NT2/D1 (cell line): Measurements from ENCODE around the gene C10orf67.
"Not testable (repeated sequence)": the region's sequence is repeated elsewhere in the genome, so short reads cannot be mapped to it uniquely, and the experiment has no call there.

Source experiments
- DNase-seq: peaks from one replicate; pipeline ENCODE4 v3.0.0-alpha.2; 2011; ENCODE audit warnings: low read depth, low spot score
- H3K27me3 ChIP-seq: 2 replicates; pipeline ENCODE4 v1.6.0; 2011; ENCODE audit warnings: mild to moderate bottlenecking; ENCODE audit not compliant: insufficient read length, insufficient read depth
- H3K36me3 ChIP-seq: 2 replicates; pipeline ENCODE4 v1.6.1; 2011; ENCODE audit warnings: mild to moderate bottlenecking, low read length, mixed read lengths; ENCODE audit not compliant: insufficient read depth, insufficient read length
- H3K4me1 ChIP-seq: 2 replicates; pipeline ENCODE4 v1.5.1; 2011; ENCODE audit not compliant: insufficient read depth, insufficient read length
- H3K4me3 ChIP-seq: 2 replicates; pipeline ENCODE4 v1.5.1; 2011; ENCODE audit warnings: low read depth; ENCODE audit not compliant: insufficient read length
- H3K9ac ChIP-seq: 2 replicates; pipeline ENCODE4 v1.6.0; 2011; ENCODE audit warnings: low read depth; ENCODE audit not compliant: insufficient read length
- H3K9me3 ChIP-seq: 2 replicates; pipeline ENCODE4 v1.5.1; 2011; ENCODE audit warnings: mild to moderate bottlenecking, low read length; ENCODE audit not compliant: insufficient read depth
- SUZ12 ChIP-seq: IDR thresholded peaks from 2 replicates; pipeline ENCODE4 v1.6.1; 2011; ENCODE audit not compliant: insufficient read length, insufficient read depth; ENCODE audit errors: extremely low read depth
- YY1 ChIP-seq: IDR thresholded peaks from 2 replicates; pipeline ENCODE4 v1.6.1; 2011; ENCODE audit not compliant: insufficient read length, insufficient read depth
- ZNF274 ChIP-seq: IDR thresholded peaks from 2 replicates; pipeline ENCODE4 v1.6.1; 2011; ENCODE audit warnings: mild to moderate bottlenecking, low read depth, low read length

The C10orf67 gene

DNA sequence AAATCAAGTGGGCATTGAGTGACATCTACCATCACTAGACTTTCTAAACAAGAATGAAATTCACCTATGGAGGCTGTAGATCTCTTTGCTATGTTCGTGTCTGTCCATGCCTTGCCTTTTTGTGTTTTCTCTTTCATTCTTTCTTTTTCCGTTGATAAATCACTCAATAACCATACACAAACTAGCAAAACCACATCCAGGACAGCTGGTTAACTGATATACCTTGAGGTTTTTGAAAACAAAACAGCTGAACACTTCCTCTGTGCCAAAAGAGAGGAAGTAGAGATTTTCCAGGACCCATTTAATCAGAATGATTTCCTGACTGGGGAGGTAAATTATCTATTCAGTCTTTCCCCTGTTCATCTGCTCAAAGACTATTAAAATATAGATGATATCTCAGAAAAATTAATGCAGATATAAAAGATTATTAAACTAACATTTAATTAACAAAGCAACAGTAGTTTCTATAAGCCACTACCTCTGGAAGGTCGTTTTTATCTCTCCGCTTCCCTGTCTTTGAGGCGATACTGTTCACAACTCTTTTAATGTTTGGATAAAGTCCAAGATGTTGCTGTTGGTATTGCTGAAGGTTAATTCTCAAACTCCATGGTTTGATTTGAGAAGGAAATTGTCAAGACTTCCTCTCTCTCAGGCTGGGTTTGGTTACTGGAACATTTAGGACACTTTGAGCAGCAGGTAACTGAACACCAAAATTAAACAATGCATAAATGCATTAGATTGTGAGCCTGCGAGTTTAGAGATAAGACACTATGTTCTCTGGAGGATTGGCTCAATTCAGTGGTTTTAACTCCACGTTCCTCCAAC lies 24.4 kb upstream of the C10orf67 start:
- Histone ChIP-seq H3K4me1 (no peaks in the 10 kb centered on the region), H3K36me3 (no peaks in the 10 kb centered on the region), H3K4me3 (no peak overlapping the region), H3K27me3 (no peaks in the 10 kb centered on the region), H3K9ac (no peak overlapping the region), H3K9me3 (no peaks in the 10 kb centered on the region)
- TF ChIP-seq YY1 (no peak), ZNF274 (no peak), SUZ12 (no peak)
- no peak for DNase-seq

GRCh38 chr10:23367896-23368595 lies 23.4 kb upstream of the C10orf67 start:
- Histone ChIP-seq H3K36me3 (no peaks in the 10 kb centered on the region), H3K4me3 (no peak overlapping the region)

DNA sequence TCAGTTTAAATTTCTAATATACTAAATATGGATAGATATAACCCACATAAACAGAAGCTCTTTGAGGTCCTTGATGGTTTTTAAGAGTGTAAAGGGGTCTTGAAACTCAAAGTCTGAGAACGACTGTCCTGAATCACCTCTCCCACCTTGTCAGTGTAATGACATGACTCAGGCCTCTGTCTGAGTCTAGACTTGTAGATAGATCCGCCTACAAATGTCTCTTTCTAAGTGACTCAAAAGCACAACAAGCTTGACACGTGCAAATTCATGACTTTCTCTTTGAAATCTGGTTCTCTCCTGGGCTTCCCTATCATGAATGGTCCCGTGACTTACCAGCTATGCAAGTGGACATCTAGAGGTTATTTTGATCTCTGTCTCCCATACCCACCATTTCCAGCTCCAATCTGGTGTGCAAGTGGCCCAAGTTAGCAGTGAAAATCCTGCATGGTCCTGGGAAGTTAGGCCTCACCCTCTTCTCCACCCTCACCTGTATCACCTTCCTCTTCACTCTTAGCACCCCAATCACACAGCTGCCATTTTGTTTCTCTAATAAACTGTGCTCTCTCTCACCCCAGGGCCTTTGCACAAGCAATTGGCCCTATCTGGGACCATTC lies 20.9 kb upstream of the C10orf67 start:
- H3K9ac ChIP-seq, H3K9me3 ChIP-seq, DNase-seq, H3K27me3 ChIP-seq, H3K4me3 ChIP-seq, H3K36me3 ChIP-seq, H3K4me1 ChIP-seq: not testable (repeated sequence)

More at GRCh38 chr10:23367896-23368595, 23.4 kb upstream of the C10orf67 start:
- no peaks in the 10 kb centered on the region for H3K9me3 ChIP-seq
- TF ChIP-seq YY1 = no peak
- no peak for TF ChIP-seq ZNF274
- no peak for TF ChIP-seq SUZ12
- H3K9ac ChIP-seq = no peak overlapping the region
- no peaks in the 10 kb centered on the region for H3K4me1 ChIP-seq
- H3K27me3 ChIP-seq = no peaks in the 10 kb centered on the region
- DNase-seq = no peak

DNA sequence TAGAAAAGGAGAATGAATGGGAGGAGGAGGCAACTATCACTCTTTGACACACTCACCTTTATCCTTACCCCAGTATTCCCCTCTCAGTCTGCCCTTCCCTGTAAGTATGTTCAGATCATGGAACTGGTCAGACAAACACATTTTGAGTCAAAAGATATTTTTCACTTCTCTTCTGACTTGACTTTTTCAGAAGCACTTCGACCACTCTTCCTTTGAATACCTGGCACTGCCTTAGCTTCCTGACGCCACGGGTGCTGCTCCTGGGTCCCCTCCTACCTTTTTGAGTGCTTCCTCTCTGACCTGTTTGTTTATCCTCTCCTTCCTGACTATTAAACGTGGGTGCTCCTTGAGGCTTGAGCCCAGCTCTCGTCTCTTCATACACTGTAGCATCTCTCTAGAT lies 19.8 kb upstream of the C10orf67 start:
- H3K4me1 ChIP-seq = no peaks in the 10 kb centered on the region
- TF ChIP-seq YY1 (no peak), SUZ12 (no peak), ZNF274 (no peak)
- no peaks in the 10 kb centered on the region for H3K9me3 ChIP-seq
- no peaks in the 10 kb centered on the region for H3K27me3 ChIP-seq
- DNase-seq = no peak
- no peak overlapping the region for H3K9ac ChIP-seq
- no peaks in the 10 kb centered on the region for H3K36me3 ChIP-seq
- H3K4me3 ChIP-seq = no peak overlapping the region

DNA sequence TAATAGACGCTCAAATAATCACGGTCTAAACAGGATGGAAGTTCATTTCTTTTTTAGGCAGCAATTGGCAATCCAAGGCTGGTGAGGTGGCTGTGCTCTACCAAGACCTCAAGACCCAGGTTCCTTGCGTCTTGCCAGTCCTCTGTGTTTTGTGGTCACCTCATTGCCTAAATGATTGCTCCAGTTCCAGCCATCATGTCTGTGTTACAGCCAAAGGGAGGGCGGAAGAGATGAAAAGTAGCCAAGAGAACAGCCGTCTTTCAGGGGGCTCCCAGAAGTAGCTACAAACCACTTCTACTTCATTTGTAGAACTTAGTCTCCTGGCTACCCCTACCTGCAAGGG lies 19.2 kb upstream of the C10orf67 start:
- Histone ChIP-seq H3K4me1 (no peaks in the 10 kb centered on the region), H3K9me3 (no peaks in the 10 kb centered on the region), H3K36me3 (no peaks in the 10 kb centered on the region), H3K27me3 (no peaks in the 10 kb centered on the region), H3K9ac (no peak overlapping the region), H3K4me3 (no peak overlapping the region)
- TF ChIP-seq YY1 = no peak
- TF ChIP-seq SUZ12 = no peak
- no peak for TF ChIP-seq ZNF274
- DNase-seq = no peak

DNA sequence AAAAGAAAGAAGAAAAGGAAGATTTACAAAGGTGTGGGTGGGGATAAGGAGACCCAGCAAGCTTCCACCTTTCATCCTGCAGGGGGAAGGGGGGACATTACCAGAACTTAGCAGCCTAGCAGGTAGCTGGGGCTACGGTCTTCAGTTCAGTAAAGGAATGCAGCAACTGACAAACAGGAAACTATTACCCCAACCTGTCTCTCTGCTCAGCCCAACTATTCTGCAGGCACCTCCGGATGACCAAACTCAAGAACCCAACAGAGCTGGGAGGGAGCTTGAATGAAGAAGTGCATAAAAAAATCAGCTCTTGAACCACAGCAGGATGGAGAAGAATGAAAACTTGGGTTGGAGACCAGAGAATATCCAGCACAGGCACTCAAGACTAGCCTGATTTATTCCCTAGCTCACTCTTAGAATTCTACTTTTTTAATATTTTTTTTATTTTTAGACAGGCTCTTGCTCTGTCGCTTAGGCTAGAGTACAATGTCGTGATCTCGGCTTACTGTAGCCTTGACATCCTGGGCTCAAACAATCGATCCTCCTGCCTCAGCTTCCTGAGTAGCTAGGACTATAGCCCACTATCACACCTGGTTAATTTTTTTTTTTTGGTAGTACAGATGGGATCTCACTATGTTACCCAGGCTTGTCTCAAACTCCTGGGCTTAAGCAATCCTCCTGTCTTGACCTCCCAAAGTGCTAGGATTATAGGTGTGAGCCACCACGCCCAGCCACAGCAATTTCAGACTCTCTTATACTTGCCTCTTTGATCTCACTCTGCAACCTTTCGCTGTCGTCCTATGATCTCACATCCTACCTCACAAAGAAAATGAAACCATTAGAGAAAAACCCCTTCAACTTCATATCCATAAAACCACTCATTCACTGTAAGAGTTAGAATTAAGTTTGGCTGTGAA lies 18.5 kb upstream of the C10orf67 start:
- TF ChIP-seq SUZ12 (no peak), ZNF274 (no peak), YY1 (no peak)
- no peak overlapping the region for H3K4me3 ChIP-seq
- H3K4me1 ChIP-seq = no peaks in the 10 kb centered on the region
- H3K36me3 ChIP-seq = no peaks in the 10 kb centered on the region
- no peak overlapping the region for H3K9ac ChIP-seq
- no peak for DNase-seq
- H3K27me3 ChIP-seq = no peaks in the 10 kb centered on the region
- H3K9me3 ChIP-seq = no peaks in the 10 kb centered on the region
